Measurements from ENCODE around the gene TNS3. TPM values are rescaled to one million over a fixed set of nuclear protein-coding genes. Genes with fewer than 3 reads are reported as not detected.

Gene TNS3
- total and polyA plus RNA-seq, 2 of the 13 experiments (the other 11 are each of a cell fraction or from before 2014, with no cell fraction given) = 52.9 to 55.7 TPM

- TF ChIP-seq PREB (CRISPR knock-in tag; IDR thresholded peaks at IDR 0.05) (no peak), ZNF335 (CRISPR knock-in tag; IDR thresholded peaks at IDR 0.05) (peak; percentile 84), MIXL1 (CRISPR knock-in tag; IDR thresholded peaks at IDR 0.05) (no peak), ZNF816 (CRISPR knock-in tag; IDR thresholded peaks at IDR 0.05; ENCODE audit: borderline replicate concordance) (no peak), NONO (IDR thresholded peaks at IDR 0.05) (no peak), NONO (CRISPR knock-in tag; conservative IDR thresholded peaks at IDR 0.05) (peak; percentile 50; the same call in 1 of the 2 replicates), ZBTB43 (CRISPR knock-in tag; conservative IDR thresholded peaks at IDR 0.05) (no peak), JUNB (CRISPR knock-in tag; IDR thresholded peaks at IDR 0.05; ENCODE audit: borderline replicate concordance) (no peak), ZBTB3 (CRISPR knock-in tag; IDR thresholded peaks at IDR 0.05; ENCODE audit: borderline replicate concordance, low read depth) (no peak), ETV5 (CRISPR knock-in tag; IDR thresholded peaks at IDR 0.05; ENCODE audit: borderline replicate concordance) (peak; percentile 89), ZBTB40 (IDR thresholded peaks at IDR 0.05) (no peak), ZBTB40 (CRISPR knock-in tag; IDR thresholded peaks at IDR 0.05) (peak; percentile 66), ZNF724P (CRISPR knock-in tag; IDR thresholded peaks at IDR 0.05; ENCODE audit: borderline replicate concordance) (no peak), BRD4 (CRISPR knock-in tag; IDR thresholded peaks at IDR 0.05) (peak; percentile 71), ZNF652 (CRISPR knock-in tag; IDR thresholded peaks at IDR 0.05; ENCODE audit: borderline replicate concordance, low read depth) (no peak; the same call in 1 of the 2 replicates)
- TF ChIP-seq, protein P1, sequence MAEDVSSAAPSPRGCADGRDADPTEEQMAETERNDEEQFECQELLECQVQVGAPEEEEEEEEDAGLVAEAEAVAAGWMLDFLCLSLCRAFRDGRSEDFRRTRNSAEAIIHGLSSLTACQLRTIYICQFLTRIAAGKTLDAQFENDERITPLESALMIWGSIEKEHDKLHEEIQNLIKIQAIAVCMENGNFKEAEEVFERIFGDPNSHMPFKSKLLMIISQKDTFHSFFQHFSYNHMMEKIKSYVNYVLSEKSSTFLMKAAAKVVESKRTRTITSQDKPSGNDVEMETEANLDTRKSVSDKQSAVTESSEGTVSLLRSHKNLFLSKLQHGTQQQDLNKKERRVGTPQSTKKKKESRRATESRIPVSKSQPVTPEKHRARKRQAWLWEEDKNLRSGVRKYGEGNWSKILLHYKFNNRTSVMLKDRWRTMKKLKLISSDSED (CRISPR knock-in tag; IDR thresholded peaks at IDR 0.05) = no peak
Observed at GRCh38 chr7:47571331-47572093, 10.4 kb downstream of the TNS3 start (continued).

Data from HepG2 (cell line).